GM12875 (cell line): ENCODE data around the gene MESD.

Experiments used
- H3K4me3 ChIP-seq: one replicate; pipeline ENCODE4 v1.5.1; 2011; ENCODE audit warnings: low read depth, low read length, control low read depth
- TF ChIP-seq, protein P1 (sequence below): IDR thresholded peaks from 2 replicates; pipeline ENCODE4 v1.5.1; 2011; ENCODE audit warnings: low read depth, mild to moderate bottlenecking, control low read depth, inconsistent platforms, low read length, moderate library complexity, borderline replicate concordance; ENCODE audit not compliant: insufficient read depth

MESD gene

DNA sequence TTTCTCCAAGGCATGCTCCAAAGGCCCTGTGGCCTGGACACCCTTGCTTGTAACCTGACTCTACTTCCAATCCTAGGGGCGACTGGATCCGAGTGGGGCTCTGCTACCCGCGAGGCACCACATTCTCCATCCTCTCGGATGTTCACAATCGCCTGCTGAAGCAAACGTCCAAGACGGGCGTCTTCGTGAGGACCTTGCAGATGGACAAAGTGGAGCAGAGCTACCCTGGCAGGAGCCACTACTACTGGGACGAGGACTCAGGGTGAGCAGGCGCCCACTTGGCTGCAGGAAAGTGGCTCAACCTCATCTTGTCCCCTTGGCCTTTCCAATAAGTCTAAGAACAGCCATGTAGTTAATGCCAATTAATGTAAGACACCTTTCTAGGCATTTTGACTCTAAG, 51.9 kb downstream of the MESD start:
- H3K4me3 ChIP-seq, result no peak overlapping the region
- TF ChIP-seq, protein P1, sequence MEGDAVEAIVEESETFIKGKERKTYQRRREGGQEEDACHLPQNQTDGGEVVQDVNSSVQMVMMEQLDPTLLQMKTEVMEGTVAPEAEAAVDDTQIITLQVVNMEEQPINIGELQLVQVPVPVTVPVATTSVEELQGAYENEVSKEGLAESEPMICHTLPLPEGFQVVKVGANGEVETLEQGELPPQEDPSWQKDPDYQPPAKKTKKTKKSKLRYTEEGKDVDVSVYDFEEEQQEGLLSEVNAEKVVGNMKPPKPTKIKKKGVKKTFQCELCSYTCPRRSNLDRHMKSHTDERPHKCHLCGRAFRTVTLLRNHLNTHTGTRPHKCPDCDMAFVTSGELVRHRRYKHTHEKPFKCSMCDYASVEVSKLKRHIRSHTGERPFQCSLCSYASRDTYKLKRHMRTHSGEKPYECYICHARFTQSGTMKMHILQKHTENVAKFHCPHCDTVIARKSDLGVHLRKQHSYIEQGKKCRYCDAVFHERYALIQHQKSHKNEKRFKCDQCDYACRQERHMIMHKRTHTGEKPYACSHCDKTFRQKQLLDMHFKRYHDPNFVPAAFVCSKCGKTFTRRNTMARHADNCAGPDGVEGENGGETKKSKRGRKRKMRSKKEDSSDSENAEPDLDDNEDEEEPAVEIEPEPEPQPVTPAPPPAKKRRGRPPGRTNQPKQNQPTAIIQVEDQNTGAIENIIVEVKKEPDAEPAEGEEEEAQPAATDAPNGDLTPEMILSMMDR, result no peak

DNA sequence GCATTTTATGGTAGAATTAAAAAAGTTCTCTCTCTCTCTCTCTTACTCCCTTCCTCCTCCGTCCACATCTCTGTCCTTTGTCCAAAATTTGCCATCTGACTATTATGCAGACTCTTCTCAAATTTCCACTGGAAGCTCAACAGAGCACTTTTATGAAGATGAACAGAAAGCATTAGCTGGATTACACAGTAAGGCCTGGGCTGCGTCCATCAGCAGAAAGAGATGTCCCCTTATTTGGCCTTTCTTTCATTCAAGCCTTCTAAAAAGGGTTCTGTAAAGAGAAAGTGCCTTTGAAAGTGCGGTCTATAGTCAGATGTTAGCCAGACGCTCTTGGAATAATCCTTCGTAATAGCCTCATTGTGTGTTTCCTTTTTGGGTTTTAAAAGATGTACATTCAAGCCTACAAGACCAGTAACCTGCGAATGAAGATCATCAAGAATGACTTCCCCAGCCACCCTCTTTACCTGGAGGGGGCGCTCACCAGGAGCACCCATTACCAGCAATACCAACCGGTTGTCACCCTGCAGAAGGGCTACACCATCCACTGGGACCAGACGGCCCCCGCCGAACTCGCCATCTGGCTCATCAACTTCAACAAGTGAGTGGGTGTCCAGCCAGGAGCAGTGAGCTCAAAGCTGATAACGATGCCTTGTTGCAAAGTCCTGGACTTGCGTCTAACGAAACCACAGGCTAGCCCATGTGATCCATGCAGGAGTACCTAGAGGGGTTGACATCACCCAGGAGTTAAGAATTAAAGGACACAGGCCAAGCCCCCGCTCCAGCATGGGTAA, 53.1 kb downstream of the MESD start:
- H3K4me3 ChIP-seq, result no peak overlapping the region
- TF ChIP-seq, protein P1, result no peak

DNA sequence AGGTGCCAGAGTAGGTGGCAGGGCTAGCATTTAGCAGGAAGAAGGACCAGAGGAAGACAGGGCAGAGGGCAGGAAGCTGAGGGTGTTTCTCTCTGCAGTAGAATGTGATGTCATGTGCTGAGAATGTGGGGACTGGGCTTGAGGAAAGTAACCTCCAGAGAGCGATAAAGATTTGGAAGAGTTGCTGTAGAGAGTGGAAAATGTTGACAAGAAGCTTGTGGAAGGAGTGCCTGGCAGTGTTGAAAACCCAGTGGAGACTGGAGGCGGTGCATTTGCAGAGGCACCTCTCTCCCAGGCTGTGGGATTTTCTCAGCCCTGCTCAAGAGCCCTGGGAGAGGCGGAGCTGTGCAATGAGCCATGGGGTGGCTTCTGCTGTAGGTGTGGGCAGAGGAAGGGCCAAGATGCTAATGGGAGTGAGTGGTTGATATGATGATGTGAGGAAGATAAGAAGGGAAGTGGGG, 54.8 kb downstream of the MESD start:
- no peak overlapping the region for H3K4me3 ChIP-seq
- TF ChIP-seq, protein P1, result no peak

DNA sequence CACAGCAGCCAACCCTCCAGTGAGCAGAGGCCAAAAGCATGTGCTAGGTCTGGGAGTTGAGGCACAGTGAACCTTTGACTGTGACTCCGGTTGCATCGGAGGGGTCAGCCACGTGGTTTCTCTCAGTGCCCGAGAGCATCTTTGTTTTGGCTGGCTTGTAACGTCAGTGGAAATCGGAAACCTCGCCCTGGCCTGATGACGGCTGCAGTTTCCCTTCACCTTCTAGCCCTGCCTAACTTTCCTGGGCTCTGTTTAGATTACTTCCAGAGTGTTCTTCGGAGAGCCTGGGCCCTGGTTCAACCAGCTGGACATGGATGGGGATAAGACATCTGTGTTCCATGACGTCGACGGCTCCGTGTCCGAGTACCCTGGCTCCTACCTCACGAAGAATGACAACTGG, 56.6 kb downstream of the MESD start:
- TF ChIP-seq, protein P1, result no peak
- no peak overlapping the region for H3K4me3 ChIP-seq

DNA sequence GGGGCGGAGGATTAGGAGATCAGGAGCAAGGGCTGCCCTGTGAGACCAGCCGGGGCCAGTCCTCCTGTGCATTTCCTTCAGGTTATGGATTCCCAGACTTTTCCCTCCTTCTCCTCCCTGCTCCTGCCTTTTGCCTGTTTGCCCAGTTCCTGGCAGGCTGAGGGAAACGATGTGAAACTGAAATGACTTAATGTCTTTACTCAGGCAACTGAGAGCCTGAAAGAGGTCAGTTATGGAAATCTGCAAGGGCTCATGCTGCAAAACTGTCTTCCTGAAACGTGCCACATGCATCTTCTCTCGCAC, 57.2 kb downstream of the MESD start:
- TF ChIP-seq, protein P1, result no peak

DNA sequence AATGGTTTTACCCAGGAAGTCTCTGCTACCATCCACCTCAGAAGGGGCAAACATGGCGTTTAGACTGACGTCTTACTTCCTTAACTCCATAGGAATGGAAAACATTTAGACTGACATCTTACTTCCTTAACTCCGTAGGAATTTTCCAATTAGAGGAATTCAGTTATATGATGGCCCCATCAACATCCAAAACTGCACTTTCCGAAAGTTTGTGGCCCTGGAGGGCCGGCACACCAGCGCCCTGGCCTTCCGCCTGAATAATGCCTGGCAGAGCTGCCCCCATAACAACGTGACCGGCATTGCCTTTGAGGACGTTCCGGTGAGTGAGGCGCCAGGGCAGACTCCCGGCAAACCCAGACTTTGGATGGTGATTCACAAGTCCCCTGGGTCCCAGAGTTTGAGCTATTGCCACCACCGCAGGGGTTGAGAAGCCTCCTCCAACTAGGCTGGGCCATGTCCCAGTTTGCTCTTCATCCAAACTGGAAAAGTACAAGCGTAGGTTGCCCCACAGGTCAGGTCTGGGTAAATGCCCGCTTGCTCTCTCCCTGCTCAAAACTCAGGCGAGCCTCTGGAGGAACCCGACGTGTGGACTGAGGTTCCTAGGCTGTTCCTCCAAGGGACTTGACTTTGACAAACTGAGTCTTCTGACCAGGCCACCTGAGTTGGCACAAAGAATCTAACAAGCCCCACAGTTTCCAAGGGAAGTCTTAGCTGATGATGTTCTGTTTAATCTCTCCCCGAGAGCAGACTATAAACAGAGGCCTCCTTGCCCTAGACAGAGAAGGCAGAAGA, 57.7 kb downstream of the MESD start:
- TF ChIP-seq, protein P1, result no peak
- no peak overlapping the region for H3K4me3 ChIP-seq

More for the DNA sequence above, 57.2 kb downstream of the MESD start:
- no peak overlapping the region for H3K4me3 ChIP-seq
